ENCODE measurements around the gene TIMP3.

Gene TIMP3

GRCh38 chr22:32888976-32889375, 87.5 kb downstream of the TIMP3 start:
- no peak for DNase-seq

GRCh38 chr22:32896891-32897290, 95.4 kb downstream of the TIMP3 start:
- no peak for DNase-seq

- no peak for DNase-seq
These were observed 95.9 kb downstream of the TIMP3 start for GRCh38 chr22:32897400-32897799.

- DNase-seq = no peak
These were observed 99.6 kb downstream of the TIMP3 start for GRCh38 chr22:32900886-32901635.

- no peak for DNase-seq
These were observed 100.4 kb downstream of the TIMP3 start for GRCh38 chr22:32901925-32902324.

GRCh38 chr22:32903507-32903906, 102.0 kb downstream of the TIMP3 start:
- DNase-seq = no peak

GRCh38 chr22:32904044-32904443, 102.5 kb downstream of the TIMP3 start:
- DNase-seq = no peak

- DNase-seq = no peak
These were observed 103.9 kb downstream of the TIMP3 start for GRCh38 chr22:32905400-32905799.

- no peak for DNase-seq
These were observed 108.3 kb downstream of the TIMP3 start for GRCh38 chr22:32909581-32910428.

GRCh38 chr22:32910429-32910772, 108.9 kb downstream of the TIMP3 start:
- DNase-seq = no peak

GRCh38 chr22:32911503-32911902, 110.0 kb downstream of the TIMP3 start:
- DNase-seq = no peak

All from left hindlimb (tissue), 1 donor.